ENCODE measurements around the gene WNT6. TPM values are rescaled to one million over a fixed set of nuclear protein-coding genes. Genes with fewer than 3 reads are reported as not detected.

Gene WNT6
- not detected for total RNA-seq (2021; fragmentation: NEBNext Ultra II Directional; extraction: Animal tissue kit (Norgen Biotek cat#: 25700))
- long read RNA-seq: 0 reads

GRCh38 chr2:218859556-218859987, at the start of gene WNT6:
WNT6 (plus strand) TSS chr2:218859805; CDS start chr2:218860038, 233 bp downstream.
- DNase-seq: no peak
- Mint-ChIP-seq H3K27ac (no peak within 1 kb of the TSS), H3K4me3 (no peak within 1 kb of the TSS; the same call in 1 of the 2 replicates)

GRCh38 chr2:218810256-218810655, 49.3 kb upstream of the WNT6 start:
- peaks cover 15% of the 10 kb centered on the region for H3K4me1 Mint-ChIP-seq (ENCODE audit: low read depth)
- no peak overlapping the region for H3K4me3 Mint-ChIP-seq
- H3K9me3 Mint-ChIP-seq: peaks cover 1% of the 10 kb centered on the region; the same call in 1 of the 2 replicates
- TF ChIP-seq CTCF (IDR thresholded peaks at IDR 0.05): no peak
- no peak for DNase-seq
- peaks cover 1% of the 10 kb centered on the region for H3K36me3 Mint-ChIP-seq (ENCODE audit: low read depth)
- H3K27me3 Mint-ChIP-seq (ENCODE audit: insufficient read depth): peaks cover 29% of the 10 kb centered on the region
- H3K27ac Mint-ChIP-seq: no peak overlapping the region

More at GRCh38 chr2:218859556-218859987, at the start of gene WNT6:
- TF ChIP-seq CTCF (IDR thresholded peaks at IDR 0.05): no peak
- peaks cover 71% of the 10 kb centered on the region for H3K27me3 Mint-ChIP-seq (ENCODE audit: insufficient read depth)
- H3K4me1 Mint-ChIP-seq (ENCODE audit: low read depth): no peaks in the 10 kb centered on the region; the same call in 1 of the 2 replicates
- no peaks in the 10 kb centered on the region for H3K36me3 Mint-ChIP-seq (ENCODE audit: low read depth)
- H3K9me3 Mint-ChIP-seq: no peaks in the 10 kb centered on the region

- Mint-ChIP-seq H3K27ac (no peak overlapping the region), H3K9me3 (no peaks in the 10 kb centered on the region), H3K27me3 (ENCODE audit: insufficient read depth) (peaks cover 40% of the 10 kb centered on the region), H3K36me3 (ENCODE audit: low read depth) (no peaks in the 10 kb centered on the region), H3K4me3 (no peak overlapping the region), H3K4me1 (ENCODE audit: low read depth) (peaks cover 4% of the 10 kb centered on the region)
- no peak for TF ChIP-seq CTCF (IDR thresholded peaks at IDR 0.05)
- DNase-seq: no peak
Measured at GRCh38 chr2:218811382-218811781, 48.2 kb upstream of the WNT6 start.

GRCh38 chr2:218812096-218812815, 47.3 kb upstream of the WNT6 start:
- no peak for TF ChIP-seq CTCF (IDR thresholded peaks at IDR 0.05)
- Mint-ChIP-seq H3K4me1 (ENCODE audit: low read depth) (no peaks in the 10 kb centered on the region), H3K27ac (no peak overlapping the region), H3K9me3 (no peaks in the 10 kb centered on the region), H3K36me3 (ENCODE audit: low read depth) (no peaks in the 10 kb centered on the region), H3K27me3 (ENCODE audit: insufficient read depth) (peaks cover 44% of the 10 kb centered on the region), H3K4me3 (no peak overlapping the region)
- DNase-seq: no peak

- no peaks in the 10 kb centered on the region for H3K36me3 Mint-ChIP-seq (ENCODE audit: low read depth)
- TF ChIP-seq CTCF (IDR thresholded peaks at IDR 0.05): no peak
- H3K4me3 Mint-ChIP-seq: no peak overlapping the region
- peaks cover 44% of the 10 kb centered on the region for H3K27me3 Mint-ChIP-seq (ENCODE audit: insufficient read depth)
- no peaks in the 10 kb centered on the region for H3K4me1 Mint-ChIP-seq (ENCODE audit: low read depth)
- no peak overlapping the region for H3K27ac Mint-ChIP-seq
- H3K9me3 Mint-ChIP-seq: no peaks in the 10 kb centered on the region
- DNase-seq: no peak
Measured at GRCh38 chr2:218812861-218813260, 46.7 kb upstream of the WNT6 start.

All from HFFc6 (cell line).